ENCODE measurements around the gene OCIAD2. TPM values are rescaled to one million over a fixed set of nuclear protein-coding genes. Genes with fewer than 3 reads are reported as not detected.
"Not testable (repeated sequence)": the region's sequence is repeated elsewhere in the genome, so short reads cannot be mapped to it uniquely, and the experiment has no call there.

OCIAD2 gene
- total RNA-seq, 1 donor from 2014 or later: 439 TPM

- Histone ChIP-seq H3K27me3 (ENCODE audit: control insufficient read depth, insufficient read depth, low read length) (no peaks in the 10 kb centered on the region), H3K4me3 (ENCODE audit: low read depth, low read length) (no peak overlapping the region), H3K36me3 (ENCODE audit: control insufficient read depth, insufficient read depth, low read length) (no peaks in the 10 kb centered on the region)
- no peak for TF ChIP-seq CTCF (IDR thresholded peaks at IDR 0.05; ENCODE audit: insufficient read depth, low read length, poor library complexity, severe bottlenecking)
- no peak for DNase-seq (ENCODE audit: low read depth)
Measured at GRCh38 chr4:48879561-48880442, 26.8 kb downstream of the OCIAD2 start.

GRCh38 chr4:48877827-48878535 is 28.6 kb downstream of the OCIAD2 start:
- no peak for DNase-seq (ENCODE audit: low read depth)
- Histone ChIP-seq H3K4me3 (ENCODE audit: low read depth, low read length) (no peak overlapping the region), H3K36me3 (ENCODE audit: control insufficient read depth, insufficient read depth, low read length) (no peaks in the 10 kb centered on the region), H3K27me3 (ENCODE audit: control insufficient read depth, insufficient read depth, low read length) (no peaks in the 10 kb centered on the region)
- TF ChIP-seq CTCF (IDR thresholded peaks at IDR 0.05; ENCODE audit: insufficient read depth, low read length, poor library complexity, severe bottlenecking): no peak

GRCh38 chr4:48864696-48865095 is 41.9 kb downstream of the OCIAD2 start:
- H3K27me3 ChIP-seq (ENCODE audit: control insufficient read depth, insufficient read depth, low read length); DNase-seq (ENCODE audit: low read depth): not testable (repeated sequence)

GRCh38 chr4:48863728-48864127 is 42.8 kb downstream of the OCIAD2 start:
- no peak for TF ChIP-seq CTCF (IDR thresholded peaks at IDR 0.05; ENCODE audit: insufficient read depth, low read length, poor library complexity, severe bottlenecking)
- no peak for DNase-seq (ENCODE audit: low read depth)
- Histone ChIP-seq H3K4me3 (ENCODE audit: low read depth, low read length) (no peak overlapping the region), H3K36me3 (ENCODE audit: control insufficient read depth, insufficient read depth, low read length) (no peaks in the 10 kb centered on the region), H3K27me3 (ENCODE audit: control insufficient read depth, insufficient read depth, low read length) (no peaks in the 10 kb centered on the region)

More at GRCh38 chr4:48864696-48865095, 41.9 kb downstream of the OCIAD2 start:
- H3K36me3 ChIP-seq (ENCODE audit: control insufficient read depth, insufficient read depth, low read length); H3K4me3 ChIP-seq (ENCODE audit: low read depth, low read length): not testable (repeated sequence)

GRCh38 chr4:48862661-48863060 is 43.9 kb downstream of the OCIAD2 start:
- no peak for TF ChIP-seq CTCF (IDR thresholded peaks at IDR 0.05; ENCODE audit: insufficient read depth, low read length, poor library complexity, severe bottlenecking)
- DNase-seq (ENCODE audit: low read depth): no peak
- H3K4me3 ChIP-seq (ENCODE audit: low read depth, low read length): no peak overlapping the region
- no peaks in the 10 kb centered on the region for H3K27me3 ChIP-seq (ENCODE audit: control insufficient read depth, insufficient read depth, low read length)
- no peaks in the 10 kb centered on the region for H3K36me3 ChIP-seq (ENCODE audit: control insufficient read depth, insufficient read depth, low read length)

- DNase-seq (ENCODE audit: low read depth): no peak
- TF ChIP-seq CTCF (IDR thresholded peaks at IDR 0.05; ENCODE audit: insufficient read depth, low read length, poor library complexity, severe bottlenecking): no peak
- H3K4me3 ChIP-seq (ENCODE audit: low read depth, low read length): no peak overlapping the region
- H3K27me3 ChIP-seq (ENCODE audit: control insufficient read depth, insufficient read depth, low read length): no peaks in the 10 kb centered on the region
- no peaks in the 10 kb centered on the region for H3K36me3 ChIP-seq (ENCODE audit: control insufficient read depth, insufficient read depth, low read length)
Measured at GRCh38 chr4:48862038-48862437, 44.5 kb downstream of the OCIAD2 start.
